HepG2 (cell line): ENCODE measurements around the gene MRFAP1L1. TPM values are rescaled to one million over a fixed set of nuclear protein-coding genes. Genes with fewer than 3 reads are reported as not detected.

Source experiments
- BORCS8-MEF2B ChIP-seq: sonication (generic); formaldehyde crosslinking; IDR thresholded peaks from 2 replicates; pipeline ENCODE4 v1.8.0; 2022; ENCODE audit warnings: mild to moderate bottlenecking, missing genetic modification reagents
- BRD4 ChIP-seq: sonication (generic); formaldehyde crosslinking; IDR thresholded peaks from 2 replicates; pipeline ENCODE4 v1.4.0; 2020; ENCODE audit warnings: missing genetic modification reagents
- GABPA ChIP-seq, 2 experiments: IDR thresholded peaks; 2 replicates each; pipeline ENCODE4 v1.6.1; 2011 to 2016; ENCODE audit warnings: low read depth in 2 of 2, low read length in 1 of 2, missing biosample characterization in 1 of 2, missing genetic modification characterization in 1 of 2
- IKZF4 ChIP-seq: sonication (generic); formaldehyde crosslinking; IDR thresholded peaks from 2 replicates; pipeline ENCODE4 v1.5.1; 2020; ENCODE audit warnings: borderline replicate concordance, mild to moderate bottlenecking, low read depth, missing genetic modification reagents; ENCODE audit errors: not compliant biosample characterization
- KLF12 ChIP-seq: sonication (generic); formaldehyde crosslinking; IDR thresholded peaks from 2 replicates; pipeline ENCODE4 v1.4.0; 2020; ENCODE audit warnings: missing genetic modification reagents, borderline replicate concordance
- KLF13 ChIP-seq: sonication (generic); formaldehyde crosslinking; IDR thresholded peaks from 2 replicates; pipeline ENCODE4 v1.4.0; 2020; ENCODE audit warnings: mild to moderate bottlenecking, missing genetic modification reagents
- MEF2D ChIP-seq: sonication (generic); formaldehyde crosslinking; IDR thresholded peaks from 2 replicates; pipeline ENCODE4 v1.5.1; 2020; ENCODE audit warnings: mild to moderate bottlenecking, missing genetic modification reagents
- NONO ChIP-seq, 2 experiments: fragments of 450-650 bp in 1 of 2; sonication (generic) in 1 of 2; formaldehyde crosslinking in 1 of 2; IDR thresholded peaks in 1 of 2; conservative IDR thresholded peaks in 1 of 2; 2 replicates each; pipeline versions ENCODE4 v1.6.1 to v1.8.0; 2017 to 2022; ENCODE audit warnings: mild to moderate bottlenecking in 1 of 2, missing genetic modification reagents in 1 of 2, moderate library complexity in 1 of 2
- PHF21A ChIP-seq: sonication (generic); formaldehyde crosslinking; IDR thresholded peaks from 2 replicates; pipeline ENCODE4 v1.5.0; 2020; ENCODE audit warnings: mild to moderate bottlenecking, missing genetic modification reagents
- RFXAP ChIP-seq: sonication (generic); formaldehyde crosslinking; IDR thresholded peaks from 2 replicates; pipeline ENCODE4 v1.4.0; 2020; ENCODE audit warnings: missing genetic modification reagents, borderline replicate concordance
- TAF15 ChIP-seq: fragments of 200-400 bp; formaldehyde crosslinking; IDR thresholded peaks from one replicate; pipeline ENCODE4 v1.6.1; 2018; ENCODE audit warnings: mild to moderate bottlenecking, low read depth, low read length; ENCODE audit not compliant: poor library complexity, severe bottlenecking
- ZFAT ChIP-seq: sonication (generic); formaldehyde crosslinking; conservative IDR thresholded peaks from 2 replicates; pipeline ENCODE4 v1.8.1; 2023; ENCODE audit warnings: missing genetic modification reagents, inconsistent platforms
- ZNF205 ChIP-seq: IDR thresholded peaks from 2 replicates; pipeline ENCODE4 v1.6.1; 2018; ENCODE audit warnings: missing biosample characterization, missing genetic modification reagents
- ZNF263 ChIP-seq: sonication (generic); formaldehyde crosslinking; IDR thresholded peaks from 2 replicates; pipeline ENCODE4 v1.4.0; 2020; ENCODE audit warnings: missing genetic modification reagents
- ZNF343 ChIP-seq: sonication (generic); formaldehyde crosslinking; IDR thresholded peaks from 2 replicates; pipeline ENCODE4 v1.4.0; 2020; ENCODE audit warnings: mild to moderate bottlenecking, missing genetic modification reagents
- ZNF432 ChIP-seq: sonication (generic); formaldehyde crosslinking; IDR thresholded peaks from 2 replicates; pipeline ENCODE4 v1.5.0; 2020; ENCODE audit warnings: missing genetic modification reagents, mild to moderate bottlenecking, borderline replicate concordance
- ZNF552 ChIP-seq: sonication (generic); formaldehyde crosslinking; IDR thresholded peaks from 2 replicates; pipeline ENCODE4 v1.9.0; 2022; ENCODE audit warnings: missing genetic modification reagents, mild to moderate bottlenecking, borderline replicate concordance
- ZSCAN29 ChIP-seq: sonication (generic); formaldehyde crosslinking; conservative IDR thresholded peaks from 2 replicates; pipeline ENCODE4 v1.4.0; 2020; ENCODE audit warnings: mild to moderate bottlenecking, missing genetic modification reagents
- polyA plus RNA-seq, 8 experiments: library from polyadenylated mRNA; depleted of rRNA in 3 of 8; stranded (reverse) in 7 of 8; unstranded in 1 of 8; fragments of >200 nt; fragmentation: Illumina TruSeq in 4 of 8; extraction: Trizol in 4 of 8; gene quantifications; 2 replicates each; pipeline versions ENCODE4 v1.2.1 to v1.2.3, GENCODE V29; 2011 to 2016; ENCODE audit warnings: low read depth in 4 of 8, missing spikeins in 1 of 8, mixed read lengths in 1 of 8; ENCODE audit not compliant: insufficient read depth in 1 of 8
- total RNA-seq, 5 experiments: library from RNA; depleted of rRNA; stranded (reverse); fragments of >200 nt; fragmentation: Illumina TruSeq; extraction: Trizol; gene quantifications; 2 replicates each; pipeline ENCODE4 v1.2.3, GENCODE V29; 2016; ENCODE audit warnings: low read depth in 1 of 5
- TF ChIP-seq, protein P1 (sequence below): sonication (generic); formaldehyde crosslinking; IDR thresholded peaks from 2 replicates; pipeline ENCODE4 v1.4.0; 2020; ENCODE audit warnings: missing genetic modification reagents
- TF ChIP-seq, protein P2 (sequence below), 2 experiments: fragments of 450-650 bp in 1 of 2; sonication (generic) in 1 of 2; formaldehyde crosslinking; IDR thresholded peaks; 2 replicates each; pipeline versions ENCODE4 v1.5.0 to v1.8.0; 2020 to 2022; ENCODE audit warnings: mild to moderate bottlenecking in 1 of 2, missing genetic modification reagents in 1 of 2
- TF ChIP-seq, protein P3 (sequence below): sonication (generic); formaldehyde crosslinking; IDR thresholded peaks from 2 replicates; pipeline ENCODE4 v1.4.0; 2020; ENCODE audit warnings: mild to moderate bottlenecking, missing genetic modification reagents
- TF ChIP-seq, protein P4 (sequence below): sonication (generic); formaldehyde crosslinking; IDR thresholded peaks from 2 replicates; pipeline ENCODE4 v1.8.0; 2022; ENCODE audit warnings: mild to moderate bottlenecking, missing genetic modification reagents, moderate library complexity

Gene MRFAP1L1
- total and polyA plus RNA-seq, 2 of the 13 experiments (the other 11 are each of a cell fraction or from before 2014, with no cell fraction given): 44.8 to 76.6 TPM

DNA sequence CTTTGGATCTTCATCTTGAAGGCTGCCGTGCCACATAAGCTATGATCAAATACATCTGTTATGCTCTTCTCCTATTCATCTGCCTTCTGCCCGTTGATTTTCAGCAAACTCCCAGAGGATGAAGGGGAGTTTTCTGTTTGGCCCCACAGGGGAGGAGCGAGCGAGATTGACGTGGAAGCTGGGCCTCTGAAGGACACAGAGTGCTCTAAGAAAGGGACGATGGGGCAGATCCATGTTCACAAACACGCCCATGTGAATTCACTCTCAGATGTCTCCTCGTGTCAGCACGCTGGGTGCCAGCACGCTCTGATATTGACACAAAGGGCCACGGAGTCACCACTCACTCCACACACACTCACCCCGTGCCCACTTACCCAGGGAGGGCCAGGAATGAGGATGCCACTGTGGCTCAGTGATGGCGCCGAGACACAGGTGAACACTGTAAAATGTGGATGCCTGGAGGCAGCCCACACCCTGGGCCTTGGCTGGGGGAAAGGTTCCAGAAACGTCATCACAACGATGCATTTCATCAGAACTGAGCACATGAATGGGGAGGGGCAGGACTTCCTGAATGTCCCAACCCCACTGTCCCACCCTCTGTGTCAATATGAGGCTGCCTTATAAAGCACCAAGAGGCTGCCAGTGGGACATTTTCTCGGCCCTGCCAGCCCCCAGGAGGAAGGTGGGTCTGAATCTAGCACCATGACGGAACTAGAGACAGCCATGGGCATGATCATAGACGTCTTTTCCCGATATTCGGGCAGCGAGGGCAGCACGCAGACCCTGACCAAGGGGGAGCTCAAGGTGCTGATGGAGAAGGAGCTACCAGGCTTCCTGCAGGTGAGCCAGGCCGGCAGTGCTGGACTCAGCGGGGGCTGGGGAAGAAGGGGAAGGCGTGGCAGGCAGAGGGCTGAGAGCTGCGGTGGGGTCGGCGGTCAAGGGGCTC, 16.2 kb downstream of the MRFAP1L1 start, which contains the start of gene S100P (continued):
- TF ChIP-seq ZFAT: 0 out of 2 replicates have a peak, but pooled peaks have one; percentile 76
- no peak for TF ChIP-seq ZNF205
- TF ChIP-seq BORCS8-MEF2B (CRISPR knock-in tag): peak; percentile 92
- TF ChIP-seq KLF12 (CRISPR knock-in tag): no peak; the same call in 1 of the 2 replicates
- peak; percentile 70; the same call in 1 of the 2 replicates for TF ChIP-seq MEF2D
- TF ChIP-seq, protein P1, sequence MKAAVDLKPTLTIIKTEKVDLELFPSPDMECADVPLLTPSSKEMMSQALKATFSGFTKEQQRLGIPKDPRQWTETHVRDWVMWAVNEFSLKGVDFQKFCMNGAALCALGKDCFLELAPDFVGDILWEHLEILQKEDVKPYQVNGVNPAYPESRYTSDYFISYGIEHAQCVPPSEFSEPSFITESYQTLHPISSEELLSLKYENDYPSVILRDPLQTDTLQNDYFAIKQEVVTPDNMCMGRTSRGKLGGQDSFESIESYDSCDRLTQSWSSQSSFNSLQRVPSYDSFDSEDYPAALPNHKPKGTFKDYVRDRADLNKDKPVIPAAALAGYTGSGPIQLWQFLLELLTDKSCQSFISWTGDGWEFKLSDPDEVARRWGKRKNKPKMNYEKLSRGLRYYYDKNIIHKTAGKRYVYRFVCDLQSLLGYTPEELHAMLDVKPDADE (CRISPR knock-in tag): peak; percentile 74; the same call in 1 of the 2 replicates
- TF ChIP-seq RFXAP (CRISPR knock-in tag): peak; percentile 64; the same call in 1 of the 2 replicates
- TF ChIP-seq TAF15: peak; percentile 53
- TF ChIP-seq, protein P2, sequence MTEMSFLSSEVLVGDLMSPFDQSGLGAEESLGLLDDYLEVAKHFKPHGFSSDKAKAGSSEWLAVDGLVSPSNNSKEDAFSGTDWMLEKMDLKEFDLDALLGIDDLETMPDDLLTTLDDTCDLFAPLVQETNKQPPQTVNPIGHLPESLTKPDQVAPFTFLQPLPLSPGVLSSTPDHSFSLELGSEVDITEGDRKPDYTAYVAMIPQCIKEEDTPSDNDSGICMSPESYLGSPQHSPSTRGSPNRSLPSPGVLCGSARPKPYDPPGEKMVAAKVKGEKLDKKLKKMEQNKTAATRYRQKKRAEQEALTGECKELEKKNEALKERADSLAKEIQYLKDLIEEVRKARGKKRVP (CRISPR knock-in tag; IDR thresholded peaks at IDR 0.05): no peak
- TF ChIP-seq, protein P3, sequence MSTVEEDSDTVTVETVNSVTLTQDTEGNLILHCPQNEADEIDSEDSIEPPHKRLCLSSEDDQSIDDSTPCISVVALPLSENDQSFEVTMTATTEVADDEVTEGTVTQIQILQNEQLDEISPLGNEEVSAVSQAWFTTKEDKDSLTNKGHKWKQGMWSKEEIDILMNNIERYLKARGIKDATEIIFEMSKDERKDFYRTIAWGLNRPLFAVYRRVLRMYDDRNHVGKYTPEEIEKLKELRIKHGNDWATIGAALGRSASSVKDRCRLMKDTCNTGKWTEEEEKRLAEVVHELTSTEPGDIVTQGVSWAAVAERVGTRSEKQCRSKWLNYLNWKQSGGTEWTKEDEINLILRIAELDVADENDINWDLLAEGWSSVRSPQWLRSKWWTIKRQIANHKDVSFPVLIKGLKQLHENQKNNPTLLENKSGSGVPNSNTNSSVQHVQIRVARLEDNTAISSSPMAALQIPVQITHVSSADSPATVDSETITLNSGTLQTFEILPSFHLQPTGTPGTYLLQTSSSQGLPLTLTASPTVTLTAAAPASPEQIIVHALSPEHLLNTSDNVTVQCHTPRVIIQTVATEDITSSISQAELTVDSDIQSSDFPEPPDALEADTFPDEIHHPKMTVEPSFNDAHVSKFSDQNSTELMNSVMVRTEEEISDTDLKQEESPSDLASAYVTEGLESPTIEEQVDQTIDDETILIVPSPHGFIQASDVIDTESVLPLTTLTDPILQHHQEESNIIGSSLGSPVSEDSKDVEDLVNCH: no peak
- TF ChIP-seq, protein P4, sequence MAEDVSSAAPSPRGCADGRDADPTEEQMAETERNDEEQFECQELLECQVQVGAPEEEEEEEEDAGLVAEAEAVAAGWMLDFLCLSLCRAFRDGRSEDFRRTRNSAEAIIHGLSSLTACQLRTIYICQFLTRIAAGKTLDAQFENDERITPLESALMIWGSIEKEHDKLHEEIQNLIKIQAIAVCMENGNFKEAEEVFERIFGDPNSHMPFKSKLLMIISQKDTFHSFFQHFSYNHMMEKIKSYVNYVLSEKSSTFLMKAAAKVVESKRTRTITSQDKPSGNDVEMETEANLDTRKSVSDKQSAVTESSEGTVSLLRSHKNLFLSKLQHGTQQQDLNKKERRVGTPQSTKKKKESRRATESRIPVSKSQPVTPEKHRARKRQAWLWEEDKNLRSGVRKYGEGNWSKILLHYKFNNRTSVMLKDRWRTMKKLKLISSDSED (CRISPR knock-in tag): no peak
- no peak for TF ChIP-seq IKZF4 (CRISPR knock-in tag)
- no peak for TF ChIP-seq GABPA (IDR thresholded peaks at IDR 0.05; ENCODE audit: low read depth, low read length)
- no peak for TF ChIP-seq GABPA (CRISPR knock-in tag; IDR thresholded peaks at IDR 0.05; ENCODE audit: low read depth)
- TF ChIP-seq ZNF263 (CRISPR knock-in tag): peak; percentile 92
- TF ChIP-seq KLF13: no peak
- TF ChIP-seq ZNF432 (CRISPR knock-in tag): no peak
- TF ChIP-seq NONO (IDR thresholded peaks at IDR 0.05): no peak
- no peak for TF ChIP-seq NONO (CRISPR knock-in tag; conservative IDR thresholded peaks at IDR 0.05)
- TF ChIP-seq ZNF552: no peak
- TF ChIP-seq ZNF343: peak; percentile 51; the same call in 1 of the 2 replicates
- no peak for TF ChIP-seq PHF21A
- TF ChIP-seq BRD4 (CRISPR knock-in tag): peak; percentile 24; the same call in 1 of the 2 replicates
- TF ChIP-seq ZSCAN29 (CRISPR knock-in tag): no peak
